Spleen (tissue), 11 donors: ENCODE measurements around the gene LUZP4. TPM values are rescaled to one million over a fixed set of nuclear protein-coding genes. Genes with fewer than 3 reads are reported as not detected.

ENCODE experiments used
- DNase-seq: peaks from one replicate; pipeline ENCODE4 v3.0.0-alpha.2; 2020
- H3K27ac ChIP-seq, 8 donors: fragments of 200-600 bp; sonication (generic) in 7 of 8; 1 replicate in 4 of 8; 2 replicates in 4 of 8; pipeline versions ENCODE4 v1.5.0 to v1.8.0; 2016 to 2021; ENCODE audit warnings: inconsistent platforms in 4 of 8, mild to moderate bottlenecking in 4 of 8, moderate library complexity in 1 of 8
- H3K27me3 ChIP-seq, 7 donors: fragments of 200-600 bp; sonication (generic) in 6 of 7; replicated peaks in 1 of 7; 1 replicate in 4 of 7; 2 replicates in 3 of 7; pipeline versions ENCODE4 v1.5.0 to v1.8.0; 2016 to 2021; ENCODE audit warnings: inconsistent platforms in 3 of 7, mild to moderate bottlenecking in 1 of 7
- H3K36me3 ChIP-seq, 6 donors: fragments of 200-600 bp; sonication (generic) in 5 of 6; 1 replicate in 4 of 6; 2 replicates in 2 of 6; pipeline versions ENCODE4 v1.5.0 to v1.8.0; 2016 to 2021; ENCODE audit warnings: inconsistent platforms in 2 of 6
- H3K4me1 ChIP-seq, 6 donors: fragments of 200-600 bp; sonication (generic) in 5 of 6; 1 replicate in 3 of 6; 2 replicates in 3 of 6; pipeline versions ENCODE4 v1.5.0 to v1.8.0; 2016 to 2021; ENCODE audit warnings: inconsistent platforms in 3 of 6
- H3K4me3 ChIP-seq, 8 donors: fragments of 200-600 bp; sonication (generic) in 7 of 8; 1 replicate in 4 of 8; 2 replicates in 4 of 8; pipeline versions ENCODE4 v1.5.0 to v1.8.0; 2016 to 2021; ENCODE audit warnings: inconsistent platforms in 4 of 8, mild to moderate bottlenecking in 4 of 8, moderate library complexity in 2 of 8
- H3K9me3 ChIP-seq, 8 donors: fragments of 200-600 bp; sonication (generic) in 7 of 8; 1 replicate in 4 of 8; 2 replicates in 4 of 8; pipeline versions ENCODE4 v1.5.0 to v1.8.0; 2016 to 2021; ENCODE audit warnings: inconsistent platforms in 4 of 8
- CTCF ChIP-seq, 11 experiments: fragments of 200-600 bp in 7 of 11; fragments of 450-650 bp in 4 of 11; sonication (generic) in 4 of 11; IDR thresholded peaks in 8 of 11; conservative IDR thresholded peaks in 3 of 11; 1 replicate in 7 of 11; 2 replicates in 4 of 11; pipeline versions ENCODE4 v1.4.0 to v1.8.0; 2016 to 2021; ENCODE audit warnings: antibody characterized with exemption in 11 of 11, inconsistent platforms in 4 of 11, mild to moderate bottlenecking in 1 of 11
- POLR2A ChIP-seq, 3 donors: fragments of 450-650 bp; IDR thresholded peaks; one replicate each; pipeline ENCODE4 v1.5.1; 2017; ENCODE audit warnings: antibody characterized with exemption in 3 of 3, mild to moderate bottlenecking in 1 of 3
- POLR2AphosphoS5 ChIP-seq, 3 donors: sonication (generic); formaldehyde crosslinking; IDR thresholded peaks; one replicate each; pipeline ENCODE4 v1.5.1; 2017; ENCODE audit warnings: antibody characterized with exemption in 3 of 3
- whole genome bisulfite sequencing, 5 donors: extraction: QIAGEN DNeasy Blood & Tissue Kit in 3 of 5; methylation state at CpG; one replicate each; pipeline versions ENCODE4 v1.1.5 to v1.1.7; 2013 to 2018; 5-methylcytosine and 5-hydroxymethylcytosine counted together
- intact Hi-C: fragments of 100-400 bp; cut with DNase I; formaldehyde crosslinking; loops from one replicate; pipeline ENCODE4 v1.15.0; 2023; ENCODE audit warnings: low total_unique reads
- polyA plus RNA-seq, 3 donors: library from polyadenylated mRNA; stranded (reverse); fragments of 200-250 nt; gene quantifications; one replicate each; pipeline ENCODE4 v1.2.1, GENCODE V29; 2013
- total RNA-seq, 7 donors: library from RNA; depleted of rRNA in 3 of 7; stranded (reverse); fragments of >200 nt in 3 of 7; fragmentation: NEBNext Ultra II Directional in 4 of 7; extraction: Animal tissue kit (Norgen Biotek cat#: 25700) in 4 of 7; gene quantifications; one replicate each; pipeline versions ENCODE4 v1.1.0 to v1.2.1, GENCODE V29; 2016 to 2021
- donor health status: healthy with polysubstance abuse.
- donor health status: DM: no; HTN: no; CAD: no; lungs with moderate emphysema.
- donor health status: DM: no; HTN: no; CAD: no.
- donor health status: Bipolar disorder and iron deficiency.
- donor health status: healthy.
- donor health status: DM: no; HTN: no; CAD: no.
- donor health status: DM: yes; HTN: yes; CAD: no.

LUZP4 gene
- total and polyA plus RNA-seq, 10 donors = not detected

GRCh38 chrX:115297189-115297588 lies 7.7 kb downstream of the LUZP4 start:
- Histone ChIP-seq H3K27ac (no peak overlapping the region), H3K27me3 (peaks cover 0 to 8% (median 0%) of the 10 kb centered on the region in 7 donors), H3K4me1 (no peaks in the 10 kb centered on the region), H3K36me3 (no peaks in the 10 kb centered on the region), H3K4me3 (no peak overlapping the region), H3K9me3 (no peaks in the 10 kb centered on the region)
- 70 to 100% (median 81%) methylated on average over 1 of the region's 1 CpG for WGBS, 5 donors
- TF ChIP-seq POLR2AphosphoS5 (IDR thresholded peaks at IDR 0.05) (no peak), CTCF (IDR thresholded peaks at IDR 0.05 in 8 of 11, conservative IDR thresholded peaks at IDR 0.05 in 3 of 11) (no peak), POLR2A (IDR thresholded peaks at IDR 0.05) (no peak)
- intact Hi-C loops = no loop called here
- DNase-seq = no peak

GRCh38 chrX:115311139-115311538 lies 21.6 kb downstream of the LUZP4 start:
- no peak overlapping the region for H3K27ac ChIP-seq

GRCh38 chrX:115311601-115312001 lies 22.1 kb downstream of the LUZP4 start:
- Histone ChIP-seq H3K27ac (no peak overlapping the region), H3K27me3 (peaks cover 0 to 7% (median 0%) of the 10 kb centered on the region in 7 donors), H3K36me3 (no peaks in the 10 kb centered on the region), H3K4me3 (no peak overlapping the region), H3K9me3 (peaks cover 0 to 11% (median 0%) of the 10 kb centered on the region in 8 donors), H3K4me1 (no peaks in the 10 kb centered on the region)
- TF ChIP-seq CTCF (IDR thresholded peaks at IDR 0.05 in 8 of 11, conservative IDR thresholded peaks at IDR 0.05 in 3 of 11) = no peak
- TF ChIP-seq POLR2A (IDR thresholded peaks at IDR 0.05) = no peak
- no peak for TF ChIP-seq POLR2AphosphoS5 (IDR thresholded peaks at IDR 0.05)
- intact Hi-C loops = no loop called here
- WGBS, 5 donors = 36 to 46% (median 42%) methylated on average over 3 to 19 of the region's 19 CpGs
- DNase-seq = peak; percentile 75

More at GRCh38 chrX:115311139-115311538, 21.6 kb downstream of the LUZP4 start:
- DNase-seq = no peak
- intact Hi-C loops = no loop called here
- WGBS, 5 donors = 9 to 46% (median 39%) methylated on average over 1 of the region's 1 CpG
- Histone ChIP-seq H3K4me1 (no peaks in the 10 kb centered on the region), H3K36me3 (no peaks in the 10 kb centered on the region), H3K27me3 (peaks cover 0 to 7% (median 0%) of the 10 kb centered on the region in 7 donors), H3K9me3 (peaks cover 0 to 8% (median 0%) of the 10 kb centered on the region in 8 donors), H3K4me3 (no peak overlapping the region)
- no peak for TF ChIP-seq POLR2AphosphoS5 (IDR thresholded peaks at IDR 0.05)
- no peak for TF ChIP-seq CTCF (IDR thresholded peaks at IDR 0.05 in 8 of 11, conservative IDR thresholded peaks at IDR 0.05 in 3 of 11)
- no peak for TF ChIP-seq POLR2A (IDR thresholded peaks at IDR 0.05)

GRCh38 chrX:115318139-115318538 lies 28.6 kb downstream of the LUZP4 start:
- 53 to 97% (median 66%) methylated on average over 5 of the region's 5 CpGs for WGBS, 5 donors

More at GRCh38 chrX:115318139-115318538, 28.6 kb downstream of the LUZP4 start:
- H3K27me3 ChIP-seq = no peaks in the 10 kb centered on the region
- H3K36me3 ChIP-seq = no peaks in the 10 kb centered on the region
- DNase-seq = no peak
- TF ChIP-seq CTCF (IDR thresholded peaks at IDR 0.05 in 8 of 11, conservative IDR thresholded peaks at IDR 0.05 in 3 of 11) (no peak), POLR2A (IDR thresholded peaks at IDR 0.05) (no peak), POLR2AphosphoS5 (IDR thresholded peaks at IDR 0.05) (no peak)
- intact Hi-C loops = no loop called here
- peaks cover 0 to 11% (median 0%) of the 10 kb centered on the region in 8 donors for H3K9me3 ChIP-seq
- no peak overlapping the region for H3K27ac ChIP-seq
- no peaks in the 10 kb centered on the region for H3K4me1 ChIP-seq
- no peak overlapping the region for H3K4me3 ChIP-seq
